WTC11 (cell line): ENCODE measurements around the gene MT1B. TPM values are rescaled to one million over a fixed set of nuclear protein-coding genes. Genes with fewer than 3 reads are reported as not detected.

Experiments used
- ATAC-seq: fragments of 200-7000 bp; cut with Tn5 transposase; 2 replicates; pipeline ENCODE4 v1.10.0; 2021; ENCODE audit warnings: mild to moderate bottlenecking, moderate library complexity
- CTCF ChIA-PET: fragments of 300-600 bp; sonication (Branson Sonifier 250); formaldehyde crosslinking; loops from one replicate; lab custom pipeline; 2021; ENCODE audit warnings: antibody characterized with exemption; lab: Charles Lee
- POLR2A ChIA-PET: fragments of 350-600 bp; sonication (Branson Sonifier 250); formaldehyde crosslinking; loops from one replicate; lab custom pipeline; 2021; ENCODE audit warnings: antibody characterized with exemption; lab: Charles Lee
- DNase-seq: peaks from one replicate; pipeline ENCODE4 v3.0.0; 2021; ENCODE audit warnings: low spot score
- H3K27ac Mint-ChIP-seq: 2 replicates; pipeline ENCODE4 v1.8.0; 2021; ENCODE audit warnings: mixed read lengths
- H3K27me3 Mint-ChIP-seq: 2 replicates; pipeline ENCODE4 v1.8.0; 2021; ENCODE audit warnings: low read depth, mild to moderate bottlenecking, moderate library complexity, mixed read lengths
- H3K36me3 Mint-ChIP-seq: 2 replicates; pipeline ENCODE4 v1.8.0; 2021; ENCODE audit warnings: mixed read lengths
- H3K4me1 Mint-ChIP-seq: 2 replicates; pipeline ENCODE4 v1.8.0; 2022; ENCODE audit warnings: mixed read lengths
- H3K4me3 Mint-ChIP-seq: 2 replicates; pipeline ENCODE4 v1.8.0; 2021; ENCODE audit warnings: mild to moderate bottlenecking, moderate library complexity, mixed read lengths
- H3K9me3 Mint-ChIP-seq: 2 replicates; pipeline ENCODE4 v1.8.0; 2021; ENCODE audit warnings: mixed read lengths
- ATF1 ChIP-seq: sonication (generic); formaldehyde crosslinking; IDR thresholded peaks from 2 replicates; pipeline ENCODE4 v1.8.1; 2023; ENCODE audit warnings: mild to moderate bottlenecking, moderate library complexity, missing genetic modification reagents
- ATF3 ChIP-seq: sonication (generic); formaldehyde crosslinking; conservative IDR thresholded peaks from 2 replicates; pipeline ENCODE4 v1.8.1; 2022; ENCODE audit warnings: mild to moderate bottlenecking, missing genetic modification reagents
- FOXJ3 ChIP-seq: sonication (generic); formaldehyde crosslinking; IDR thresholded peaks from 2 replicates; pipeline ENCODE4 v1.9.0; 2021; ENCODE audit warnings: missing genetic modification reagents, mild to moderate bottlenecking, borderline replicate concordance
- GRHL2 ChIP-seq: fragments of 250-450 bp; sonication (Bioruptor Pico); IDR thresholded peaks from 2 replicates; pipeline ENCODE4 v1.8.0; 2022; ENCODE audit warnings: mild to moderate bottlenecking, moderate library complexity; ENCODE audit not compliant: insufficient replicate concordance, severe bottlenecking
- KAT7 ChIP-seq: sonication (generic); formaldehyde crosslinking; IDR thresholded peaks from 2 replicates; pipeline ENCODE4 v1.8.1; 2023; ENCODE audit warnings: missing genetic modification reagents, mild to moderate bottlenecking, borderline replicate concordance
- NFATC4 ChIP-seq: fragments of 250-450 bp; sonication (Bioruptor Pico); IDR thresholded peaks from 2 replicates; pipeline ENCODE4 v1.9.0; 2021; ENCODE audit warnings: mild to moderate bottlenecking
- NFE2L1 ChIP-seq: sonication (generic); formaldehyde crosslinking; IDR thresholded peaks from 2 replicates; pipeline ENCODE4 v1.8.1; 2023; ENCODE audit warnings: missing genetic modification reagents
- NR3C1 ChIP-seq: sonication (generic); formaldehyde crosslinking; conservative IDR thresholded peaks from 2 replicates; pipeline ENCODE4 v1.8.1; 2023; ENCODE audit warnings: low read depth, mild to moderate bottlenecking, missing genetic modification reagents
- OVOL2 ChIP-seq: fragments of 250-450 bp; sonication (Bioruptor Pico); IDR thresholded peaks from 2 replicates; pipeline ENCODE4 v1.9.0; 2021; ENCODE audit warnings: mild to moderate bottlenecking, borderline replicate concordance
- RORB ChIP-seq: fragments of 250-450 bp; sonication (Bioruptor Pico); IDR thresholded peaks from 2 replicates; pipeline ENCODE4 v1.9.0; 2021; ENCODE audit warnings: mild to moderate bottlenecking
- SMAD4 ChIP-seq: sonication (generic); formaldehyde crosslinking; IDR thresholded peaks from 2 replicates; pipeline ENCODE4 v1.8.0; 2022; ENCODE audit warnings: mild to moderate bottlenecking, missing genetic modification reagents
- SP1 ChIP-seq: sonication (generic); formaldehyde crosslinking; conservative IDR thresholded peaks from 2 replicates; pipeline ENCODE4 v1.8.1; 2022; ENCODE audit warnings: missing genetic modification reagents
- TCF7 ChIP-seq: sonication (generic); formaldehyde crosslinking; IDR thresholded peaks from 2 replicates; pipeline ENCODE4 v1.8.0; 2022; ENCODE audit warnings: mild to moderate bottlenecking, low read depth, missing genetic modification reagents, moderate library complexity
- ZBTB21 ChIP-seq: sonication (generic); formaldehyde crosslinking; IDR thresholded peaks from 2 replicates; pipeline ENCODE4 v1.8.1; 2023; ENCODE audit warnings: mild to moderate bottlenecking, missing genetic modification reagents, borderline replicate concordance
- ZNF138 ChIP-seq: sonication (generic); formaldehyde crosslinking; conservative IDR thresholded peaks from 2 replicates; pipeline ENCODE4 v1.8.1; 2022; ENCODE audit warnings: mild to moderate bottlenecking, moderate library complexity, missing genetic modification reagents
- ZNF317 ChIP-seq: sonication (generic); formaldehyde crosslinking; IDR thresholded peaks from 2 replicates; pipeline ENCODE4 v1.8.1; 2023; ENCODE audit warnings: low read depth, mild to moderate bottlenecking, moderate library complexity, missing genetic modification reagents, borderline replicate concordance
- ZNF423 ChIP-seq: fragments of 250-450 bp; sonication (Bioruptor Pico); IDR thresholded peaks from 2 replicates; pipeline ENCODE4 v2.1.2; 2022; ENCODE audit warnings: mild to moderate bottlenecking, moderate library complexity
- ZNF512 ChIP-seq: sonication (generic); formaldehyde crosslinking; IDR thresholded peaks from 2 replicates; pipeline ENCODE4 v1.8.1; 2022; ENCODE audit warnings: missing genetic modification reagents, borderline replicate concordance
- total RNA-seq: library from RNA; stranded (reverse); gene quantifications from 3 replicates; pipeline ENCODE4 v1.2.3, GENCODE V29; 2021
- TF ChIP-seq, protein P1 (sequence below): fragments of 250-450 bp; sonication (Bioruptor Pico); IDR thresholded peaks from 2 replicates; pipeline ENCODE4 v1.8.0; 2021; ENCODE audit warnings: mild to moderate bottlenecking
- TF ChIP-seq, protein P2 (sequence below): sonication (generic); formaldehyde crosslinking; IDR thresholded peaks from 2 replicates; pipeline ENCODE4 v1.8.0; 2023; ENCODE audit warnings: mild to moderate bottlenecking, missing genetic modification reagents
- TF ChIP-seq, protein P3 (sequence below): sonication (generic); formaldehyde crosslinking; IDR thresholded peaks from 2 replicates; pipeline ENCODE4 v1.8.1; 2023; ENCODE audit warnings: mild to moderate bottlenecking, missing genetic modification reagents, borderline replicate concordance

MT1B gene
- total RNA-seq, 1 experiment from 2014 or later = not detected

DNA sequence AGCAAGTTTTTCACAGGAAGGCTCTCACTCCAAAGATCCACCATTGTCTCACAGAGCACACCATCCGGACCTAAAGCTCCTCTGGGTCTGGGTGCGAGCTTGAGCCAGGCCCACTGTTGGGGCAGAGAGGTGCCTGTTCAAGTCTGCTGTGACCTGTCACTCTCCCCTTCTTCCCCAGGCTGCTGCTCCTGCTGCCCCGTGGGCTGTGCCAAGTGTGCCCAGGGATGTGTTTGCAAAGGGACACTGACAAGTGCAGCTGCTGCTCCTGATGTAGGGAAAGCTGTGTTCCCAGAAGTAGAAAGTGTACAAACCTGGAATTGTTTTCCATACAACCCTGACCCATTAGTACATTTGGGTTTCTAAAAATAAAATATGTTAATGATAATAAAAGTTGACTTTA is 25.8 kb downstream of the MT1B start (continued):
- TF ChIP-seq ZNF512 (CRISPR knock-in tag) = no peak
- TF ChIP-seq, protein P1, sequence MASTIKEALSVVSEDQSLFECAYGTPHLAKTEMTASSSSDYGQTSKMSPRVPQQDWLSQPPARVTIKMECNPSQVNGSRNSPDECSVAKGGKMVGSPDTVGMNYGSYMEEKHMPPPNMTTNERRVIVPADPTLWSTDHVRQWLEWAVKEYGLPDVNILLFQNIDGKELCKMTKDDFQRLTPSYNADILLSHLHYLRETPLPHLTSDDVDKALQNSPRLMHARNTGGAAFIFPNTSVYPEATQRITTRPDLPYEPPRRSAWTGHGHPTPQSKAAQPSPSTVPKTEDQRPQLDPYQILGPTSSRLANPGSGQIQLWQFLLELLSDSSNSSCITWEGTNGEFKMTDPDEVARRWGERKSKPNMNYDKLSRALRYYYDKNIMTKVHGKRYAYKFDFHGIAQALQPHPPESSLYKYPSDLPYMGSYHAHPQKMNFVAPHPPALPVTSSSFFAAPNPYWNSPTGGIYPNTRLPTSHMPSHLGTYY (CRISPR knock-in tag) = no peak
- TF ChIP-seq, protein P2, sequence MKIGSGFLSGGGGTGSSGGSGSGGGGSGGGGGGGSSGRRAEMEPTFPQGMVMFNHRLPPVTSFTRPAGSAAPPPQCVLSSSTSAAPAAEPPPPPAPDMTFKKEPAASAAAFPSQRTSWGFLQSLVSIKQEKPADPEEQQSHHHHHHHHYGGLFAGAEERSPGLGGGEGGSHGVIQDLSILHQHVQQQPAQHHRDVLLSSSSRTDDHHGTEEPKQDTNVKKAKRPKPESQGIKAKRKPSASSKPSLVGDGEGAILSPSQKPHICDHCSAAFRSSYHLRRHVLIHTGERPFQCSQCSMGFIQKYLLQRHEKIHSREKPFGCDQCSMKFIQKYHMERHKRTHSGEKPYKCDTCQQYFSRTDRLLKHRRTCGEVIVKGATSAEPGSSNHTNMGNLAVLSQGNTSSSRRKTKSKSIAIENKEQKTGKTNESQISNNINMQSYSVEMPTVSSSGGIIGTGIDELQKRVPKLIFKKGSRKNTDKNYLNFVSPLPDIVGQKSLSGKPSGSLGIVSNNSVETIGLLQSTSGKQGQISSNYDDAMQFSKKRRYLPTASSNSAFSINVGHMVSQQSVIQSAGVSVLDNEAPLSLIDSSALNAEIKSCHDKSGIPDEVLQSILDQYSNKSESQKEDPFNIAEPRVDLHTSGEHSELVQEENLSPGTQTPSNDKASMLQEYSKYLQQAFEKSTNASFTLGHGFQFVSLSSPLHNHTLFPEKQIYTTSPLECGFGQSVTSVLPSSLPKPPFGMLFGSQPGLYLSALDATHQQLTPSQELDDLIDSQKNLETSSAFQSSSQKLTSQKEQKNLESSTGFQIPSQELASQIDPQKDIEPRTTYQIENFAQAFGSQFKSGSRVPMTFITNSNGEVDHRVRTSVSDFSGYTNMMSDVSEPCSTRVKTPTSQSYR (CRISPR knock-in tag) = no peak
- TF ChIP-seq OVOL2 = no peak
- no peak for TF ChIP-seq ZNF138 (CRISPR knock-in tag)

DNA sequence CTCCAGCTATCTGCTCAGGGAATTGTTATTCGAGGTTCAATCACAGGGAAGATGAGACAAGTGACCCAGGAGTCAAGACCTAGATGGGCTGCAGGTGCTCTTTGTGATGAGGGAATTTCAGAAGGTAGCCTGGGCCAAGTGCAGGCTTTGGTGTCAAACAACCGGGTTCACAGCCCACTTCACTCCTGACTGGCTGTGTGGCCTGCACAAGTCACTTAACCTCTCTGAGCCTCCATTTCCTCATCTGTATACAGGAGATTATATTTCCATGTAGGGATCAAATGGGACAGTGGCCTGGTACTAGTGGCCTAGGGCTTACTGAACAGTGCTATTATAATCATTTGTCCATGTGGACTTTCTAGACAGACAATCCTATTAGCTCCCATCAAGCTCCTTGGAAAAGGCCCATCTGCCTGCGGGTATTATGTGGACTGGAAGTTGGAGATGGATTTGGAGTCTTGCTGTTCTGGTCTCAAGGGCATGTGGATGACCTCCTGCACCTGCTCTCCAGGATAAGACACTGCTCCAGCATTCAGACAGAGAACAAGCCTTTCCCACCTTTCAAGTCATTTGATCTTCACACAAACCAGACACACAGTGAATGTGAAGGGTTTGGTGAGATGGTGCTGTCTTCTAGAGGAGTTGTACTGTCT is 27.5 kb downstream of the MT1B start:
- peaks cover 12% of the 10 kb centered on the region; the same call in 1 of the 2 replicates for H3K36me3 Mint-ChIP-seq
- peaks cover 63% of the 10 kb centered on the region for H3K4me1 Mint-ChIP-seq
- CTCF ChIA-PET = interaction anchor here (3.5 kb wide), 1 partner anchor 22 kb away, joined by 14 read pairs; no protein-coding TSS in a partner anchor
- ATAC-seq = no peak
- POLR2A ChIA-PET = interaction anchor here (1.0 kb wide), 1 partner anchor 54 kb away, joined by 3 read pairs; no protein-coding TSS in a partner anchor
- no peak overlapping the region for H3K27ac Mint-ChIP-seq
- no peaks in the 10 kb centered on the region for H3K9me3 Mint-ChIP-seq
- no peak for DNase-seq
- TF ChIP-seq SMAD4 (no peak), OVOL2 (no peak), FOXJ3 (CRISPR knock-in tag) (no peak), TCF7 (CRISPR knock-in tag) (no peak), SP1 (CRISPR knock-in tag) (no peak), NFATC4 (CRISPR knock-in tag) (no peak), GRHL2 (CRISPR knock-in tag) (no peak), ZNF423 (no peak), NR3C1 (no peak), NFE2L1 (CRISPR knock-in tag) (no peak), ATF3 (no peak), ATF1 (CRISPR knock-in tag) (no peak), RORB (no peak), ZBTB21 (CRISPR knock-in tag) (no peak), KAT7 (CRISPR knock-in tag) (no peak), ZNF317 (CRISPR knock-in tag) (no peak)
- TF ChIP-seq, protein P3, sequence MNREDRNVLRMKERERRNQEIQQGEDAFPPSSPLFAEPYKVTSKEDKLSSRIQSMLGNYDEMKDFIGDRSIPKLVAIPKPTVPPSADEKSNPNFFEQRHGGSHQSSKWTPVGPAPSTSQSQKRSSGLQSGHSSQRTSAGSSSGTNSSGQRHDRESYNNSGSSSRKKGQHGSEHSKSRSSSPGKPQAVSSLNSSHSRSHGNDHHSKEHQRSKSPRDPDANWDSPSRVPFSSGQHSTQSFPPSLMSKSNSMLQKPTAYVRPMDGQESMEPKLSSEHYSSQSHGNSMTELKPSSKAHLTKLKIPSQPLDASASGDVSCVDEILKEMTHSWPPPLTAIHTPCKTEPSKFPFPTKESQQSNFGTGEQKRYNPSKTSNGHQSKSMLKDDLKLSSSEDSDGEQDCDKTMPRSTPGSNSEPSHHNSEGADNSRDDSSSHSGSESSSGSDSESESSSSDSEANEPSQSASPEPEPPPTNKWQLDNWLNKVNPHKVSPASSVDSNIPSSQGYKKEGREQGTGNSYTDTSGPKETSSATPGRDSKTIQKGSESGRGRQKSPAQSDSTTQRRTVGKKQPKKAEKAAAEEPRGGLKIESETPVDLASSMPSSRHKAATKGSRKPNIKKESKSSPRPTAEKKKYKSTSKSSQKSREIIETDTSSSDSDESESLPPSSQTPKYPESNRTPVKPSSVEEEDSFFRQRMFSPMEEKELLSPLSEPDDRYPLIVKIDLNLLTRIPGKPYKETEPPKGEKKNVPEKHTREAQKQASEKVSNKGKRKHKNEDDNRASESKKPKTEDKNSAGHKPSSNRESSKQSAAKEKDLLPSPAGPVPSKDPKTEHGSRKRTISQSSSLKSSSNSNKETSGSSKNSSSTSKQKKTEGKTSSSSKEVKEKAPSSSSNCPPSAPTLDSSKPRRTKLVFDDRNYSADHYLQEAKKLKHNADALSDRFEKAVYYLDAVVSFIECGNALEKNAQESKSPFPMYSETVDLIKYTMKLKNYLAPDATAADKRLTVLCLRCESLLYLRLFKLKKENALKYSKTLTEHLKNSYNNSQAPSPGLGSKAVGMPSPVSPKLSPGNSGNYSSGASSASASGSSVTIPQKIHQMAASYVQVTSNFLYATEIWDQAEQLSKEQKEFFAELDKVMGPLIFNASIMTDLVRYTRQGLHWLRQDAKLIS (CRISPR knock-in tag) = no peak
- H3K4me3 Mint-ChIP-seq = no peak overlapping the region
- peaks cover 25% of the 10 kb centered on the region for H3K27me3 Mint-ChIP-seq
